Stimulated activated CD8-positive, alpha-beta memory T cell treated with anti-CD3 and anti-CD28 coated beads, Interleukin-2, amount 100 ng/mL, for 1 hour (primary cell): ENCODE results near the gene SORT1.
A peak's percentile ranks its signal among the peaks of the same experiment; 100 is the strongest.
"Not testable (repeated sequence)": the region's sequence is repeated elsewhere in the genome, so short reads cannot be mapped to it uniquely, and the experiment has no call there.

ENCODE experiments used
- DNase-seq, 2 donors: peaks; one replicate each; pipeline ENCODE4 v3.0.0-alpha.2; 2020; ENCODE audit warnings: low read depth in 2 of 2

Gene SORT1

GRCh38 chr1:109298666-109299557, 98.8 kb downstream of the SORT1 start:
- no peak for DNase-seq

GRCh38 chr1:109296782-109297181, 100.9 kb downstream of the SORT1 start:
- no peak for DNase-seq

- DNase-seq, result no peak
These were observed 101.9 kb downstream of the SORT1 start for GRCh38 chr1:109295712-109296415.

GRCh38 chr1:109294481-109294880, 103.2 kb downstream of the SORT1 start:
- no peak for DNase-seq

- no peak for DNase-seq
These were observed 104.7 kb downstream of the SORT1 start for GRCh38 chr1:109293026-109293425.

GRCh38 chr1:109292364-109292763, 105.4 kb downstream of the SORT1 start:
- DNase-seq, result no peak

- no peak for DNase-seq
These were observed 106.7 kb downstream of the SORT1 start for GRCh38 chr1:109290998-109291397.

- no peak for DNase-seq
These were observed 107.6 kb downstream of the SORT1 start for GRCh38 chr1:109290137-109290536.

DNA sequence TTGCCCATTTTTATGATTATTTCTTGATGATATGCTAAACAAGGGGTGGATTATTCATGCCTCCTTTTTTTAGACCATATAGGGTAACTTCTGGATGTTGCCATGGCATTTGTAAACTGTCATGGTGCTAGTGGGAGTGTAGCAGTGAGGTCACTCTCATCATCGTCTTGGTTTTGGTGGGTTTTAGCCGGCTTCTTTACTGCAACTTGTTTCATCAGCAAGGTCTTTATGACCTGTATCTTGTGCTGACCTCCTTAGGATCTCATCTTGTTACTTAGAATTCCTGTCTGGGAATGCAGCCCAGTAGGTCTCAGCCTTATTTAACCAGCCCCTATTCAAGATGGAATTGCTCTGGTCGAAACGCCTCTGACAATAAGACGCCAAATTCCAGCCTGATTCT, 111.0 kb downstream of the SORT1 start:
- not testable (repeated sequence) for DNase-seq

- DNase-seq, result no peak
These were observed 113.7 kb downstream of the SORT1 start for GRCh38 chr1:109283748-109284600.

- DNase-seq, result peak; percentile 75 to 84
These were observed 114.6 kb downstream of the SORT1 start, which contains the start of gene PSRC1 for GRCh38 chr1:109282952-109283747. Gene PSRC1, minus strand, starts transcription at chr1:109283145.

- no peak for DNase-seq
These were observed 115.2 kb downstream of the SORT1 start for GRCh38 chr1:109282497-109282951.

- DNase-seq, result no peak
These were observed 115.8 kb downstream of the SORT1 start for GRCh38 chr1:109281680-109282496.

- DNase-seq, result no peak
These were observed 116.9 kb downstream of the SORT1 start for GRCh38 chr1:109280862-109281261.

- DNase-seq, result no peak
These were observed 118.0 kb downstream of the SORT1 start for GRCh38 chr1:109279615-109280278.

- peak; percentile 26 to 40 for DNase-seq
These were observed 120.1 kb downstream of the SORT1 start for GRCh38 chr1:109277434-109278204.

DNA sequence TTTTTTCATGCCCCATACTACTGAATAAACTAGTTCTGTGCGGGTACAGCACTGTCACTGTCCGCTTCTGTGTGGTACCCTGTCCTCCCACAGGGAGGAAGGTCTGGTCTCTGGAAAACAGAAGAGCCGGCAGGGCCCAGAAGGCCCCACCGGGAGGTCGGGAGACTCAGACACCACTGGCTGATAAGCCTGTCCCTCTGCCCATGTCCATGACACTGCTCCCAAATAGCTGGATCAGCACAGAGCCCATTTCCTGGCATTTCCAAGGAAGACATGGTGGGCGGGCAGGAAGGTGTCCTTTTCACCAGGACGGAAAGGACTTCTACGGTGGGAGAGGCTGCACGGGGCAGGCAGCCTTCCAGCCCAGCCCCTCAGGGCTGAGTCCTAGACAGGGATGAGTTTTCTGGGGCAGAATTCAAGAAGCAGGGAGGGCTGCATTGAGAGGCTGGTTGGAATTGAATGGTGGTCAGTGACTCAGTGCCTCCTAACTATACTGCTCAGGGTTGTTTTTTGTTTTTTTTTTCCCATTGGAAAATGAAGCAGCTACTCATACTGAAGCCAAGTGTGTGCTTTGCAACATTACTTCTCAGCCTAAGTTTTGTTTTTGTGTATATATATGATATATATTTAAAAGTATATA, 121.9 kb downstream of the SORT1 start:
- no peak for DNase-seq
